Effector memory CD4-positive, alpha-beta T cell (primary cell): ENCODE results near the gene AP2S1.

Experiments
- DNase-seq, 3 donors: peaks; one replicate each; pipeline ENCODE4 v3.0.0-alpha.2; 2020
- H3K27ac ChIP-seq: 2 replicates; pipeline ENCODE4 v1.7.0; 2013; ENCODE audit warnings: mild to moderate bottlenecking, low read length, moderate library complexity; ENCODE audit not compliant: insufficient read depth, poor library complexity, severe bottlenecking
- H3K27me3 ChIP-seq: replicated peaks from 2 replicates; pipeline ENCODE4 v1.7.0; 2013; ENCODE audit warnings: mild to moderate bottlenecking, low read length; ENCODE audit not compliant: insufficient read depth, control insufficient read depth, poor library complexity, severe bottlenecking
- H3K36me3 ChIP-seq: 2 replicates; pipeline ENCODE4 v1.7.0; 2013; ENCODE audit warnings: mild to moderate bottlenecking, low read length, moderate library complexity; ENCODE audit not compliant: control insufficient read depth, insufficient read depth
- H3K4me1 ChIP-seq: 2 replicates; pipeline ENCODE4 v1.7.0; 2013; ENCODE audit warnings: low read length, mild to moderate bottlenecking; ENCODE audit not compliant: control insufficient read depth, insufficient read depth, poor library complexity, severe bottlenecking
- H3K4me3 ChIP-seq: 2 replicates; pipeline ENCODE4 v1.7.0; 2013; ENCODE audit warnings: low read length, low read depth, mild to moderate bottlenecking; ENCODE audit not compliant: insufficient read depth, poor library complexity, severe bottlenecking
- H3K9me3 ChIP-seq: 2 replicates; pipeline ENCODE4 v1.7.0; 2013; ENCODE audit warnings: mild to moderate bottlenecking, low read length, moderate library complexity; ENCODE audit not compliant: control insufficient read depth

AP2S1 gene

GRCh38 chr19:46788262-46788967, 62.2 kb downstream of the AP2S1 start, which contains the start of gene SLC1A5:
Gene SLC1A5 (minus strand): TSS chr19:46788594. CDS start chr19:46787965, 629 bp downstream.
- no peaks in the 10 kb centered on the region for H3K27me3 ChIP-seq
- peaks cover 41% of the 10 kb centered on the region for H3K4me1 ChIP-seq
- H3K4me3 ChIP-seq = peak within 1 kb of the TSS; percentile 85
- no peaks in the 10 kb centered on the region for H3K9me3 ChIP-seq
- no peaks in the 10 kb centered on the region for H3K36me3 ChIP-seq
- DNase-seq = peak; percentile 95 to 97 (median 97)
- H3K27ac ChIP-seq = peak within 1 kb of the TSS; percentile 73
